ENCODE results near the gene AXIN1.
"Not testable (repeated sequence)": the region's sequence is repeated elsewhere in the genome, so short reads cannot be mapped to it uniquely, and the experiment has no call there.

AXIN1 gene

DNA sequence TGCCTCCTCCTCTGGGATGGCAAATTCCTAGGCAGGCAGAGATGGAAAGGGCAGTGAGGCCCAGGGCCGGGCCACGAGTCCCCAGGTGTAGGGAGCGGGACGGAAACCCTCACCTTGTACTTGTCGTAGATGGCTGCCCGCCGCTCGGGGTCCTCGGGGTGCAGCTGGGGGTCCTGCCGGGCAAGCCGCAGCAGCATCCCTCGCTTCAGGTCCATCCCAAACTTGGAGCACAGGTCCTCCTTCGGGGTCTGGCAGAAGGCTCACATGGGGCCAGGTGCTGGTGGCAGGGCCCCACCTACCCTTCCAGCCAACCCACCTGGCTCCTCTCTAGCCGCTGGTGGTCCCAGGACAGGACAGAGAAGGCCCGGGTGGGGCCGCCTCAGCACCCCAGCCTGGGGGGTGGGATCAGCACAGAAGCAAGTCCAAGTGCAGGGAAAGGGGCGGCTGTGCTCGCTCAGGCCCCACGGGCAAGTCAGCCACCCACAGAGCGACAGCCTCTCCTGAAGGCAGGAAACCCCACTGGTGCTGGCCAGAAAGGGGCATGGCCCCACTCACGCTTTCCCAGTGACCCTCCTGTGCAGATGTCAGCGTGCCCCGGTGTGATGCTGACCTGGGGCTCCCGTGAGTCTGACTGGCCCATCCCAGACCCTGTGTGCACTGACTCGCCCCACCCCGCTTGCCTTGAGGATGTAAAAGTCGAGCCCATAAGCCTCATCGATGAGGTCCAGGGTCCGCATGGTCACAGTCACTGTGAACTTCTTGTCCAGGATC lies 16.1 kb upstream of the AXIN1 start:
- DNase-seq (ENCODE audit: low read depth): no peak
- no peak overlapping the region for H3K4me3 ChIP-seq (ENCODE audit: low read depth, low read length)
- TF ChIP-seq, protein P1, sequence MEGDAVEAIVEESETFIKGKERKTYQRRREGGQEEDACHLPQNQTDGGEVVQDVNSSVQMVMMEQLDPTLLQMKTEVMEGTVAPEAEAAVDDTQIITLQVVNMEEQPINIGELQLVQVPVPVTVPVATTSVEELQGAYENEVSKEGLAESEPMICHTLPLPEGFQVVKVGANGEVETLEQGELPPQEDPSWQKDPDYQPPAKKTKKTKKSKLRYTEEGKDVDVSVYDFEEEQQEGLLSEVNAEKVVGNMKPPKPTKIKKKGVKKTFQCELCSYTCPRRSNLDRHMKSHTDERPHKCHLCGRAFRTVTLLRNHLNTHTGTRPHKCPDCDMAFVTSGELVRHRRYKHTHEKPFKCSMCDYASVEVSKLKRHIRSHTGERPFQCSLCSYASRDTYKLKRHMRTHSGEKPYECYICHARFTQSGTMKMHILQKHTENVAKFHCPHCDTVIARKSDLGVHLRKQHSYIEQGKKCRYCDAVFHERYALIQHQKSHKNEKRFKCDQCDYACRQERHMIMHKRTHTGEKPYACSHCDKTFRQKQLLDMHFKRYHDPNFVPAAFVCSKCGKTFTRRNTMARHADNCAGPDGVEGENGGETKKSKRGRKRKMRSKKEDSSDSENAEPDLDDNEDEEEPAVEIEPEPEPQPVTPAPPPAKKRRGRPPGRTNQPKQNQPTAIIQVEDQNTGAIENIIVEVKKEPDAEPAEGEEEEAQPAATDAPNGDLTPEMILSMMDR (conservative IDR thresholded peaks at IDR 0.05; ENCODE audit: low read depth, low read length): no peak

DNA sequence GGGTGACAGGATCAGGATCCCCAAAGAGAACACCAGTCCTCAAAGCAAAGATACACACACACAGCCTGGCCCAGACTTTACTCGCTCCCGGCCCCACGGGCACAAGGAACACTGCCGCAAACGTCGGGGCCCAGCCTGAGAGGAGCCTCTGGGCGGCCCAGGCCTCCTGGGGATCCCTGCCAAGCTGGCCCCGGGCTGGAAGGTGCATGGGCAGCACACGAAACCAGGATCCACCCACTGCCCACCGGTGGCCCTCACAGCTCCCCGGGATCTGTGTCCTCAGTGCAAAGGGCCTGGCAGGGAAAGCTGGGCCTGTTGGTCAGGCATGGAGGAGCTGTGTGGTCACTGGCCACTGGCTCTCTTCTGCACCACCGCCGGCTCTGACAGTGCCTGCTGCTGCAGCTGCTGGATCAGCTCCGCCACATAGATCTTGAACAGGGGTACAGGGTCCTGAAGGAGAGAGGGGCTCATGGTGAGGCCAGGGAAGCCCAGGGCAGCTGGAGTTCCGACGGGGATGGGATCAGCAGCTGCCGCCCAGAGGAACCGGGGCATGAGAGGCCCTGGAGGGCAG lies 14.9 kb upstream of the AXIN1 start:
- no peak overlapping the region for H3K4me3 ChIP-seq (ENCODE audit: low read depth, low read length)

DNA sequence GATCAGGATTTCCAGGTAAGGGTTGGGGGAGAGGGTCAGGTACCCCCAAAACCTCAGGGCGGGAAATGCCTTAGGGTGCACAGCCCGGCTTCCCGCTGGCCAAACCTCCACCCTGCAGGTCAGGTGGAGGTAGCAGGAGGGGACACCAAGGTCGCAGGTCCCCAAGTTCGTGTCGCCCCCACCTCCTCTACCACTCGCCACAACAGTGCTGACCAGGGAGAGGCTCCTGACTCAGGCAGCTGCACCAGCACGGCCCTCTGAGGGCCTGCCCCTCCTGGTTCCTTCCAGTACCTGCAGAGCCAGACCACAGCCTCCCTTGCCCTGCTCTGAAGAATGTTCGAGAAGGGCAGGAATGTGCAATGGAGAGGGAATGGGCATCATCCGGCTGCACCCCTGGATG lies 14.0 kb upstream of the AXIN1 start:
- TF ChIP-seq, protein P1 (conservative IDR thresholded peaks at IDR 0.05; ENCODE audit: low read depth, low read length): no peak
- DNase-seq (ENCODE audit: low read depth): no peak
- no peak overlapping the region for H3K4me3 ChIP-seq (ENCODE audit: low read depth, low read length)

More for the DNA sequence above, 14.9 kb upstream of the AXIN1 start:
- TF ChIP-seq, protein P1 (conservative IDR thresholded peaks at IDR 0.05; ENCODE audit: low read depth, low read length): no peak
- DNase-seq (ENCODE audit: low read depth): no peak

DNA sequence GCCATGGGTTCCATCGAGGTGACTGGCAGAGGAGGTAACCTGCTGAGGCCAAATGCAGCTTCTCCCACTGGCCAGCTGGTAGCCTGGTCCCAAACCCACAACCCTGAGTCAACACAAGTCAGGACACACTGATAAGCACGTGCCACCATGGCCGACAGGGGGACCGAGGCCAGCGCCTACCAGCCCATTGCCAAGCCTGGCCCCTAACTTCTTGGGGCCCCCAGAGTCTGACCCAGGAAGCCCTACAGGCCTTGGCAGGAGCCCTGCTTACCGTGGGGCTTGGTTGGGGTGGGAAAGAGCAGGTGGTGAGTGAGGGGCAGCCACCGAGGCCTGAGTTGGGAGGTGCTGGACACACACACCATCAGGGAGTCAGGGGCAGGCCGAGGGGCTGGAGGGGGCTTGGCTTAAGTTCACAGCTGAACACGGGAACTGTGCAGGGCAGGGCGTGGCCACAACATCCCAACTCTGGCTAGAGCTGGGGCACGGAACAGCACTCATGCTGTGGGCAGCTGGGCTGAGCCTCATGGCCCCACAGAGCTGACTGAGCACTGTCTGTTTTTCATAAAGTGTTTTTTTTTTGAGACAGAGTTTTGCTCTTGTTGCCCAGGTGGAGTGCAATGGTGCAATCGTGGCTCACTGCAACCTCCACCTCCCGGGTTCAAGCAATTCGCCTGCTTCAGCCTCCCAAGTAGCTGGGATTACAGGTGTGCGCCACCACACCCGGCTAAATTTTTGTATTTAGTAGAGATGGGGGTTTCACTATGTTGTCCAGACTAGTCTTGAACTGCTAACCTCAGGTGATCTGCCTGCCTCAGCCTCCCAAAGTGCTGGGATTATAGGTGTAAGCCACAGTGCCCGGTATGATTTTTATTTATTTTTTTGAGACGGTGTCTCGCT lies 12.3 kb upstream of the AXIN1 start:
- no peak overlapping the region for H3K4me3 ChIP-seq (ENCODE audit: low read depth, low read length)
- TF ChIP-seq, protein P1 (conservative IDR thresholded peaks at IDR 0.05; ENCODE audit: low read depth, low read length): no peak
- no peak for DNase-seq (ENCODE audit: low read depth)

DNA sequence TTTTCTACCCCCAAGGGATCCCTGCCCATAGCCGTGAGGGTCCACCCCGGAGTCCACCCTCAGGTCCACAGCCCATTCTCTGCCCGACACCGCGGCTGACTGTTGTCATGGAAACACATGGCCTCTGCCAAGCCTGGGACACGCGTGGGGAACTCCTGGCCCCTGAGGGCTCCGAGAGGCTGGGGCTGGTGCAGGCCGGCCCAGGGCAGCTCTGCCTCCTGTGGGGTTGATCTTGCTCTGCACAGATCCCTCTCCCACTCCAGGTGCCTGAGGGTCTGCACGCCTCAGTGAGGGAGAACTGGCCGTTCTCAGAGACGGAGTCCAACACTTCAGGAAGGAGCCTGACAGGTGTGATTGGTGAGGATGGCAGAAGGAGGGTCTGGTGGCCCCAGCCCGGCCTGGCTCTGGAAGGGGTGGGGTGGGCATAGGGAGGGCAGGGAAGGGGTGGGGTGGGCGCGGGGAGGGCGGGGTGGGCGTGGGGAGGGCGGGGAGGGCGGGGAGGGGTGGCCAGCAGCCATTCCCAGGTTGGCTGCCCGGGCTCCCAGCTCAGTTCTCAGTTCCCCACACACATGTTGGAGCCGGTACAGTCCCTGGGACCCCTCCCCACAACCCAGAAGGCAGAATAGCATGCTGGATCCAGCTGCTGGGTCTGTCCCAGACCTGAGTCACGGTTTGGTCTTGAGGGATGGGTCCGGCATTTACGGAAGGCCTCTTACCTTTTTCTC lies 11.4 kb upstream of the AXIN1 start:
- H3K4me3 ChIP-seq (ENCODE audit: low read depth, low read length): no peak overlapping the region
- TF ChIP-seq, protein P1 (conservative IDR thresholded peaks at IDR 0.05; ENCODE audit: low read depth, low read length): no peak
- DNase-seq (ENCODE audit: low read depth): no peak

DNA sequence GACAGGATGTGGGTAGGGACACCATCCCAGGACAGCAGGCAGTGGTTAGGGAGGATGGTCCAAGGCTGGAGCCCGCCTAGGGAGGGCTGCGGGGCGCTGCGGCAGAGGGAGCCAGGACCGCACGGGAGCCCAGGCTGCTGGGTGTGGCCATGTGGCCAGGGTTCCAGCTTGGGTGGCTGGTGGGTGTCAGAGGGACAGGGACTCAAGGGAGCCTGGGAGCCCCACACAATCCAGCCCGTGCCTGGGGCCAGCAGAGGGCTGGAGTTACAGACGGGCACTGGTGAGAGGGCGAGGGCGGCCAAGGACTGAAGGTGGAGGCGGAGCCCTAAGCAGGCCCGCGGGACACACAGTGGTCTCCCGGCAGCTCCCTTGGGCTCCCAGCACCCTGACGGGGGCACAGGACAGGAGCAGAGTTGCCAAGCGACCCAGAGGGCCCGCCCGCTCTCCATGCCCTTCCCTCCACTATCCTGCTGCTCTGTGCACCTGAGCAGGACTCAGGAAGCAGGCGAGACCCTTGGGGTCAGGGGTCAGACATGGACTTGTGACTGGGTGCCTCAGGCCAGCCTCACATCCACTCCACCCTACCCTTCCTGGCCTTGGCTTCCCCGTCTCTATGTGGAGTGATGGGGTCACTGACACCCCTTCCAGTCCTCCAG lies 10.7 kb upstream of the AXIN1 start:
- TF ChIP-seq, protein P1 (conservative IDR thresholded peaks at IDR 0.05; ENCODE audit: low read depth, low read length): no peak
- no peak for DNase-seq (ENCODE audit: low read depth)
- no peak overlapping the region for H3K4me3 ChIP-seq (ENCODE audit: low read depth, low read length)

DNA sequence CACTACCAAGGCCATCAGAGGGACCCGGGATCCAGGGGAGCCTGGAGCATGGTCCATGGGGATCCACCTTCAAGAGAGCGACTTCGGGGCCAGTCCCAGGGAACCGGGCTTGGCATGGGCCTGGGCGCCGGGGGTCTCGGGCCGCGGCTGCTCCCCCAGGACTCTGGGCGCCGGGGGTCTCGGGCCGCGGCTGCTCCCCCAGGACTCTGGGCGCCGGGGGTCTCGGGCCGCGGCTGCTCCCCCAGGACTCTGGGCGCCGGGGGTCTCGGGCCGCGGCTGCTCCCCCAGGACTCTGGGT lies 10.1 kb upstream of the AXIN1 start:
- not testable (repeated sequence) for H3K4me3 ChIP-seq (ENCODE audit: low read depth, low read length); DNase-seq (ENCODE audit: low read depth)

All from choroid plexus epithelial cell (primary cell).